Dedifferentiated amniotic fluid mesenchymal stem cell (primary cell): ENCODE results near the gene DNAAF9.
"Not testable (repeated sequence)": the region's sequence is repeated elsewhere in the genome, so short reads cannot be mapped to it uniquely, and the experiment has no call there.

Source experiments
- DNase-seq: peaks from one replicate; pipeline ENCODE4 v3.0.0-alpha.2; 2016; ENCODE audit errors: extremely low spot score

Gene DNAAF9

GRCh38 chr20:3407040-3407770 is at the start of gene DNAAF9:
DNAAF9 (minus strand) TSS chr20:3407669; CDS start chr20:3407557, 112 bp downstream.
- DNase-seq = peak; percentile 35

- no peak for DNase-seq
Measured at GRCh38 chr20:3456648-3457047, 49.2 kb upstream of the DNAAF9 start.

- no peak for DNase-seq
Measured at GRCh38 chr20:3454831-3455230, 47.4 kb upstream of the DNAAF9 start.

GRCh38 chr20:3452690-3453089 is 45.2 kb upstream of the DNAAF9 start:
- no peak for DNase-seq

DNA sequence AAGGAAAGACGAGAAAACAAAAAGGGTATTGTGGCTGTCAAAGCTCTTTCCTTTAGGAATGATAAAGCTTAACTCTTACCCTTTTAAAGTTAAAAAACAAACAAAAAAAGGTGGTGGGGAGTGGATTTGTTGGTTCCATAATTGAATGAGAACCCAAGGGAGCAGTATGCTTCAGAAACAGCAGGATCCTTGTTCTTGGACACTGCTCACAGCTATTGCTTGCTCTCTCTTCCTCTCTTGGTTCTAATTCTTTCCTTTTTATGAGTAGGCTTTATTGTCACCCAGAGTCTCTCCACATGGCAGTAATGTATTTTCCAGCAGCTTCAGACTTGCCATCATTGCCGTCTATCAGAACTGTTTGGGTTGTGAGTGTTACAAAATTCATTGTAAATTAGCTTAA is 44.7 kb upstream of the DNAAF9 start:
- no peak for DNase-seq

- no peak for DNase-seq
Measured at GRCh38 chr20:3449319-3449718, 41.9 kb upstream of the DNAAF9 start.

GRCh38 chr20:3447321-3447720 is 39.9 kb upstream of the DNAAF9 start:
- no peak for DNase-seq

- no peak for DNase-seq
Measured at GRCh38 chr20:3446779-3447178, 39.3 kb upstream of the DNAAF9 start.

GRCh38 chr20:3436864-3437574 is 29.6 kb upstream of the DNAAF9 start:
- DNase-seq = no peak

DNA sequence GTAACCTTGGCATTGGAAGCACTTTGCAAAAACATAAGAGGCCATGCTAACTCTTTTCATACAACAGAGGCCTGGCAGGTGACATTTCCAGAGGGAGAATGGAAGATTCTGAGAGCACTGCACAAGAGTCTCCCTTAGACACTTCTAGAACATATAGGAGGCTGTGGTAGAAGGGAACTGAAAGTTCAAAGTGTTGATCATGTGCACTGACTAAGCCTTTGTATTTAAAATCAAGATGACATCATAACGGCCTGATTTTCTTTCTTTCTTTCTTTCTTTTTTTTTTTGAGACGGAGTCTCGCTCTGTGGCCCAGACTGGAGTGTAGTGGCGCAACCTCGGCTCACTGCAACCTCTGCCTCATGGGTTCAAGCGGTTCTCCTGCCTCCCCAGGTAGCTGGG is 26.8 kb upstream of the DNAAF9 start:
- no peak for DNase-seq

- no peak for DNase-seq
Measured at GRCh38 chr20:3433744-3434143, 26.3 kb upstream of the DNAAF9 start.

DNA sequence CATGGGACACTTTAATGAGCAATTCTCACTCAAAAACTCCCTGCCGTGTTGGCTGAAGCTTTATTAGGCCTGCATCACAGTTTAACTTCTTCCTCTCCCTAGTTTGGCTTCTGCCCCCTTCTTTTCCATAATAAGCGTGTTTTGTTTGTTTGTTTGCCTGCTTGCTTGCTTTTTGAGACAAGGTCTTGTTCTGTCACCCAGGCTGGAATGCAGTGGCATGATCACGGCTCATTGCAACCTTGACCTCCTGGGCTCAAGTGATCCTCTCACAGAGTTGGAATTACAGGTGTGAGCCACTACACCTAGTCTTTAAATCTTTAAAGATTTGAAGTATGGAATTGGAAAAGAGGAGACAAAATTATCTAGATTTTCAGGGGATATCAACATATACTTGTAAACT is 25.4 kb upstream of the DNAAF9 start:
- DNase-seq = no peak

DNA sequence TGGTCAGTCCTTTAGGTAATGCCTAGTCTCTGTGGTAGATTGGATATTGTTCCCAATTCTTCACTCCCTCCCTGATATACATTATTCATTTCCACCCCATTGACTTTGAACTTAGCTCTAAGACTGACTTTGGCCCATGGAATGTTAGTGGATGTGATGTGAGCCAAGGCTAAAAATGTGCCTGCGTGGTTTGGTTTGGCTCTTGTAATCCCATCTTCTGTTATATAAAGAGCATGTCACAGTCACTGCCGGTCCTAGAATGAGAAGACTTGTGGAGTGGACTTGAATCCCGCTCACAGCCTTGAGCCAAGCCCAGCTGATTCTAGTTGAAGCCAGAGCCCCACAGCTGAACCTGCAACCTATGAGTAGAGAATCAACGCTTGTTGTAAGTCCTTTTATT is 23.6 kb upstream of the DNAAF9 start:
- DNase-seq = no peak

DNA sequence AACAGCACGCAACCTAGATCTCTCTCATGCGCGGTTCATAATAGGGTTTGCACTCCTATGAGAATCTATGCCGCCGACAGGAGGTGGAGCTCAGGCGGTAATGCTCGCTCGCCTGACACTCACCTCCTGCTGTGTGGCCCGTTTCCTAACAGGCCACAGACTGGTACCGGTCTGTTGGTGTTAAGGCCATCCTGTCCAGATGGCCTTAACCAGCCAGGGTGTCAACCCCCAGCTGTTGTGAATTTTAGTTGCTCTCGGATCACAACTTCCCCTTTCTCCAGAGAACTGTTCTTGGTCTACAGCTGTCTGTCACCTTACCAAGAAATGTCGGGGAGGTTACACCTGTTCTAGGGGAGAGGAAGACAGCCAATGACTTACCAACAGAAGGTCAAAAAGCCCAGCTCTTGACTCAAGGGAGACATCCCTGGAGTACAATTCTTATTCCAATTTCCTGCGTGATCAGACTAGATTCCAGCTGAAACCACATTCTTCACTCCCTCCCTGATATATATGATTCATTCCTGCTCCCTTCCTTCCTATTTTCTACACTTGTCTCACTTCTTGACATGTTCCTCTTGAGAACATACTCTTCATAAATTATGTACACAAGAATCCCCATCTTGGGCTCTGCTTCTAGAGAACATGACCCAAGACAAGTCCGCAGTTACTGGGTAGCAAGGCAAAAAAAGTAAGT is 23.1 kb upstream of the DNAAF9 start:
- no peak for DNase-seq

- not testable (repeated sequence) for DNase-seq
Measured at GRCh38 chr20:3426766-3427165, 19.3 kb upstream of the DNAAF9 start.

DNA sequence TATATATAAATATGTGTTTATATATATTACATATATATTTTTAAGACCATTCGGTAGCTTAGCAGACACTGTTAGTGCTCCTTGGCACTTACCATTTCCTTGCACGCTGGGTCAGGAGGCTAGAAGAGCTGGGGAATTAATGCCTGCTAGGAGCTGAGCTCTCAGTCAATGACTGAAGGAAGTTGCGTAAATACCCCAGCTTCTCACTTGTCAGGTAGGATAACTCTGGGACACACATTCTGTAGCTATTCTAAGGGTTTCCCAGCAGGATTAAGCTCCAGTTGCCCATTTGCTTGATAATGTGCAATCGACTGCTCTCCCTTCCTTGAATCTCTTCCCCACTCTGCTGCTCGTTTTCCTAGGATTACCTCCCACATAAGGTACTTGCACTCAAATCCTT is 15.7 kb upstream of the DNAAF9 start:
- DNase-seq = no peak

GRCh38 chr20:3421985-3422384 is 14.5 kb upstream of the DNAAF9 start:
- no peak for DNase-seq

GRCh38 chr20:3420211-3420707 is 12.8 kb upstream of the DNAAF9 start:
- no peak for DNase-seq

DNA sequence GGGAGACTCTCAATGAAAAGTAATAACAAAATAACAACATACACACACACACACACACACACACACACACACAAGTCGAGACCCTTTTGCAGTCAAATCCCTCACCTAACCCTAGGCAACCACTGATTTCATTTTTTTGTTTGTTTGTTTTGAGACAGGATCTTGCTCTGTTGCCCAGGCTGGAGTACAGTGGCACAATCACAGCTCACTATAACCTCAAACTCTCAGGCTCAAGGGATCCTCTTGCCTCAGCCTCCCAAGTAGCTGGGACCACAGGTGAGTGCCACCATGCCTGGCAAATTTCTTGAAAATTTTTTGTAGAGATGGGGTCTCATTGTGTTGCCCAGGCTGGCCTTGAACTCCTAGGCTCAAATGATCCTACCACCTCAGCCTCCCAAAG is 10.7 kb upstream of the DNAAF9 start:
- not testable (repeated sequence) for DNase-seq

DNA sequence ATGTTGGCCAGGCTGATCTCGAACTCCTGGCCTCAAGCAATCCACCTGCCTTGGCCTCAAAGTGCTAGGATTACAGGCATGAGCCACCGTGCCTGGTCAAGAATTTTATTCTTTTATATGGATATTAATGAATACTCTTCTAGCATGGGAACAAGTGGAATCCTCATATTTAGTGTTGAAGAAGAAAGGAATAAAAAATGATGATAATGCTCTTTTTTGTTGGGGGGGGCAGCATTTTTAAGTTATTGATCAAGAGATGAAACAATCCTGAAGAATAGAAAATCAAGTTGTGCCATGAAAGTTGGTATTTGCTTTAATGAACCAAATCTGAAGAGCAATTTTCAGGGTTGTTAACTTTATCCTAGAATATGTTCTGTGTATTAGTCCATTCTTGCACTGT is 6.7 kb upstream of the DNAAF9 start:
- DNase-seq = no peak

GRCh38 chr20:3413393-3413889 is 6.0 kb upstream of the DNAAF9 start:
- no peak for DNase-seq

GRCh38 chr20:3412600-3413392 is 5.3 kb upstream of the DNAAF9 start:
- no peak for DNase-seq
